GM23248 (cell line): ENCODE results near the gene SMIM44.

ENCODE experiments used
- EZH2 ChIP-seq: fragments of 200-600 bp; sonication (generic); IDR thresholded peaks from 2 replicates; pipeline ENCODE4 v1.6.1; 2018; ENCODE audit warnings: antibody characterized with exemption, mild to moderate bottlenecking; ENCODE audit not compliant: insufficient read depth, poor library complexity, severe bottlenecking
- EZH2phosphoT487 ChIP-seq: fragments of 200-600 bp; sonication (generic); IDR thresholded peaks from 2 replicates; pipeline ENCODE4 v1.6.1; 2018; ENCODE audit warnings: antibody characterized with exemption, moderate library complexity, mild to moderate bottlenecking, low read depth; ENCODE audit not compliant: insufficient read depth

DNA sequence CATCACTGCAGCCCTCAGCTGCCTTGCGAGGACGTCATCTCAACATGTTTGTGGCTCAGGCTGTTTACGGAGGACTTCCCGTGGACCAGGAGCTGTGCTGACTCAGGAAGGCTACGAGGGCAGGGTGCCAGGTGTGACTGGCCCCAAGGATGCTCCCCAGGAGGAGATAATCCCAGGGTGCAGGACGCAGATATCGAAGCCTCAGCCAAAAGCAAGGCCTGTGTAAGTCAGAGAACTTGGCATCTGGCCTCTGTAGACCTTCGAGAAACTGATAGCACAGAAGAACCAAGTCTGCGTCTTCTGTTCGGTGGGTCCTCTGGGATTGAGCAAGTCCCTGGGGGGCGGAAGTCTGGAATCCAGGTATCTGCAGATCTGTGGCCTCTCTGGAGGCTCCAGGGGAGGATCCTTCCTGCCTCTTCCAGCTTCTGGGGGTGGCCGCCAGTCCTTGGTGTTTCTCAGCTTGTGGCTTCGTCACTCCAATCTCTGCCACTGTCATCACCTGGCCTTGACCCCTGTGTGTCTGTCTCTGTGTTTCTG lies 19.9 kb upstream of the SMIM44 start:
- no peak for TF ChIP-seq EZH2
- no peak for TF ChIP-seq EZH2phosphoT487
